ENCODE results near the gene STPG4. TPM values are rescaled to one million over a fixed set of nuclear protein-coding genes. Genes with fewer than 3 reads are reported as not detected.
A peak's percentile ranks its signal among the peaks of the same experiment; 100 is the strongest.
"Not testable (repeated sequence)": the region's sequence is repeated elsewhere in the genome, so short reads cannot be mapped to it uniquely, and the experiment has no call there.

STPG4 gene
- total RNA-seq, 1 donor: 0.09 TPM

GRCh38 chr2:47118581-47118980 lies 36.5 kb downstream of the STPG4 start:
- no peak overlapping the region for H3K4me3 ChIP-seq (ENCODE audit: low read depth, low read length)
- no peak for DNase-seq (ENCODE audit: low read depth)
- TF ChIP-seq CTCF (IDR thresholded peaks at IDR 0.05; ENCODE audit: insufficient read depth, low read length): no peak

- no peak for DNase-seq (ENCODE audit: low read depth)
- no peak for TF ChIP-seq CTCF (IDR thresholded peaks at IDR 0.05; ENCODE audit: insufficient read depth, low read length)
- H3K4me3 ChIP-seq (ENCODE audit: low read depth, low read length): no peak overlapping the region
Measured at GRCh38 chr2:47112665-47113435, 42.3 kb downstream of the STPG4 start.

- no peak for TF ChIP-seq CTCF (IDR thresholded peaks at IDR 0.05; ENCODE audit: insufficient read depth, low read length)
- no peak overlapping the region for H3K4me3 ChIP-seq (ENCODE audit: low read depth, low read length)
- no peak for DNase-seq (ENCODE audit: low read depth)
Measured at GRCh38 chr2:47109680-47110079, 45.4 kb downstream of the STPG4 start.

- H3K4me3 ChIP-seq (ENCODE audit: low read depth, low read length): no peak overlapping the region
- peak; percentile 39 for DNase-seq (ENCODE audit: low read depth)
- no peak for TF ChIP-seq CTCF (IDR thresholded peaks at IDR 0.05; ENCODE audit: insufficient read depth, low read length)
Measured at GRCh38 chr2:47109007-47109375, 46.1 kb downstream of the STPG4 start.

- not testable (repeated sequence) for H3K4me3 ChIP-seq (ENCODE audit: low read depth, low read length)
Measured at GRCh38 chr2:47108267-47109006, 46.7 kb downstream of the STPG4 start.

GRCh38 chr2:47107201-47107600 lies 47.9 kb downstream of the STPG4 start:
- not testable (repeated sequence) for H3K4me3 ChIP-seq (ENCODE audit: low read depth, low read length); DNase-seq (ENCODE audit: low read depth)

More at GRCh38 chr2:47108267-47109006, 46.7 kb downstream of the STPG4 start:
- not testable (repeated sequence) for DNase-seq (ENCODE audit: low read depth)

GRCh38 chr2:47106231-47106630 lies 48.9 kb downstream of the STPG4 start:
- H3K4me3 ChIP-seq (ENCODE audit: low read depth, low read length); DNase-seq (ENCODE audit: low read depth): not testable (repeated sequence)

- H3K4me3 ChIP-seq (ENCODE audit: low read depth, low read length); DNase-seq (ENCODE audit: low read depth): not testable (repeated sequence)
Measured at GRCh38 chr2:47099712-47100111, 55.4 kb downstream of the STPG4 start.

- H3K4me3 ChIP-seq (ENCODE audit: low read depth, low read length): no peak overlapping the region
- TF ChIP-seq CTCF (IDR thresholded peaks at IDR 0.05; ENCODE audit: insufficient read depth, low read length): no peak
- DNase-seq (ENCODE audit: low read depth): no peak
Measured at GRCh38 chr2:47098953-47099352, 56.2 kb downstream of the STPG4 start.

All from fibroblast of the aortic adventitia (primary cell).